Colon (tissue), 2 donors: ENCODE data around the gene GNAI3.

Experiments
- FAIRE-seq: peaks from 2 replicates; lab custom pipeline; 2012; peaks lifted over from hg19 to GRCh38; lab: Jason Lieb, UNC
- donor health status: control.
- donor health status: control.

The GNAI3 gene

GRCh38 chr1:109548321-109549267 lies at the start of gene GNAI3:
GNAI3 (plus strand) TSS chr1:109548615; CDS start chr1:109548721, 106 bp downstream.
- FAIRE-seq: no peak

GRCh38 chr1:109499081-109499480 lies 49.3 kb upstream of the GNAI3 start:
- no peak for FAIRE-seq

- no peak for FAIRE-seq
Measured at GRCh38 chr1:109499661-109500536, 48.5 kb upstream of the GNAI3 start.

GRCh38 chr1:109500941-109501381 lies 47.5 kb upstream of the GNAI3 start:
- no peak for FAIRE-seq

GRCh38 chr1:109501644-109502363 lies 46.6 kb upstream of the GNAI3 start:
- FAIRE-seq: no peak

GRCh38 chr1:109502364-109502851 lies 46.0 kb upstream of the GNAI3 start:
- no peak for FAIRE-seq

GRCh38 chr1:109503935-109504334 lies 44.5 kb upstream of the GNAI3 start:
- no peak for FAIRE-seq

GRCh38 chr1:109504974-109505373 lies 43.4 kb upstream of the GNAI3 start:
- no peak for FAIRE-seq

GRCh38 chr1:109508001-109508872 lies 40.2 kb upstream of the GNAI3 start:
- no peak for FAIRE-seq

- no peak for FAIRE-seq
Measured at GRCh38 chr1:109508873-109509175, 39.6 kb upstream of the GNAI3 start.

GRCh38 chr1:109509176-109510134 lies 39.0 kb upstream of the GNAI3 start, which contains the start of gene AMIGO1:
AMIGO1 (minus strand) TSS chr1:109509727; CDS start chr1:109508912, 815 bp downstream.
- FAIRE-seq: no peak

GRCh38 chr1:109513110-109513710 lies 35.2 kb upstream of the GNAI3 start:
- FAIRE-seq: no peak

GRCh38 chr1:109514846-109515245 lies 33.6 kb upstream of the GNAI3 start:
- FAIRE-seq: no peak

GRCh38 chr1:109516872-109517271 lies 31.5 kb upstream of the GNAI3 start:
- FAIRE-seq: no peak

GRCh38 chr1:109517337-109517736 lies 31.1 kb upstream of the GNAI3 start:
- FAIRE-seq: no peak

GRCh38 chr1:109521002-109521951 lies 27.1 kb upstream of the GNAI3 start:
- no peak for FAIRE-seq

- no peak for FAIRE-seq
Measured at GRCh38 chr1:109522026-109522425, 26.4 kb upstream of the GNAI3 start.

GRCh38 chr1:109523706-109524105 lies 24.7 kb upstream of the GNAI3 start:
- FAIRE-seq: no peak
